HG03025 (cell line): ENCODE data around the gene OSBPL2.

ENCODE experiments used
- ATAC-seq: cut with Tn5 transposase; IDR thresholded peaks from one replicate; pipeline ENCODE4 v1.9.1; 2021; ENCODE audit warnings: mild to moderate bottlenecking, moderate library complexity; ENCODE audit not compliant: unreplicated experiment, low FRiP score

Gene OSBPL2

GRCh38 chr20:62275219-62275618 is 36.9 kb downstream of the OSBPL2 start:
- no peak for ATAC-seq

GRCh38 chr20:62276439-62276838 is 38.1 kb downstream of the OSBPL2 start:
- no peak for ATAC-seq

GRCh38 chr20:62277253-62277652 is 38.9 kb downstream of the OSBPL2 start:
- ATAC-seq: no peak

- ATAC-seq: no peak
Measured at GRCh38 chr20:62280303-62280702, 42.0 kb downstream of the OSBPL2 start.

DNA sequence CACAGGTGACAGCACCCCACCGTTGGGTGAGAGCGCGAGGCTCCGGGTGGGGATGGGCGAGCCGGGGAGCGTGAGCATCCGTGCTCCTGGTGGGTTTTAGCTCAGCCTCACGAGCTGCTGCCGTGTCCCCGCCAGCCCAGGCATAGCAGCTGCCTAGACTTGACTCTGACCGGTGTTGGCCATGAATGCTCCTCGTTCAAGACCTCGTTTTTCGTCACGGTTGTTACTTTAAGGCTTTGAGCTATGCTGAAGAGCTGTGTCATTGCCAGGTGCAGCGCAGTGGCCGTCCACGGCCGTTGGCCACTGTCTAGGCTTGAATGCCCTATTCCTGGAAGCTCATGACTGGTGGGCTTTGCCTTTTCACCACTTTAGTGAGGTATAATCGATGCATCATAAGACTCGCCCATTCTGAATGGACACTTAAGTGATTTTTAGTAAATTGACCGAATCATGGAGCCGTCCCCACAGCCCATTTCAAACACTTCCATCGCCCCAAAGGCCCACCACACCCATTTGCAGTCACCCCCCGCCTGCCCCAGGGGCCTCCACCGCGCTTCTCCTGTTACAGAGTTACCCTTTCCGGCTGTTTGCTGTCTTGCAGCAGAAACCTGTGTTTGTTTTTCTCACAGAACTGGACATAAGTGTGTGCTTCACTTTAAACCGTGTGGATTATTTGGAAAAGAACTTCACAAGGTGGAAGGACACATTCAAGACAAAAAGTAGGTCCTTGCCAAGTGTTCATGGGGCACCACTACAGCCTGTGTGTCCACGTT is 43.0 kb downstream of the OSBPL2 start:
- no peak for ATAC-seq

DNA sequence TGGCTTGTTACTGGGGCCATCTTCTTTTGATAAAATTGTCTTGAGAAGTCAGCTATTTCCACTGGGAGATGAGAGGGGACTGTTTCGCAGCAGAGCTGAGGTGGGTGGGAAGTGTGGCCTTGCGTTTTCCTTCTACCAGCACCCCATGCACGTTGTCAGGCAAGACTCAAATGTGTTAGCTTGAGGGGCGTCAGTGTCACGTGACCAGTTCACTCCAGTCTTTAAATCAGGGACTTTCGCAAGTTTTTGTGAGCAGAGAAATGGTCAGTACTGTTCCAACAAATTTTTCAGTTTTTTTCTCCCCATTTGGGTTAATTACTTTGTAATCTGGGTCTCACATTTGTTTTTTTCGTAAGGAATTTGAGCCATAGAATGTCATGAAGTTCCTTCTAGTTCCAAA is 43.8 kb downstream of the OSBPL2 start:
- ATAC-seq: no peak

- ATAC-seq: no peak
Measured at GRCh38 chr20:62282877-62283503, 44.7 kb downstream of the OSBPL2 start.

GRCh38 chr20:62284448-62284847 is 46.1 kb downstream of the OSBPL2 start:
- no peak for ATAC-seq

DNA sequence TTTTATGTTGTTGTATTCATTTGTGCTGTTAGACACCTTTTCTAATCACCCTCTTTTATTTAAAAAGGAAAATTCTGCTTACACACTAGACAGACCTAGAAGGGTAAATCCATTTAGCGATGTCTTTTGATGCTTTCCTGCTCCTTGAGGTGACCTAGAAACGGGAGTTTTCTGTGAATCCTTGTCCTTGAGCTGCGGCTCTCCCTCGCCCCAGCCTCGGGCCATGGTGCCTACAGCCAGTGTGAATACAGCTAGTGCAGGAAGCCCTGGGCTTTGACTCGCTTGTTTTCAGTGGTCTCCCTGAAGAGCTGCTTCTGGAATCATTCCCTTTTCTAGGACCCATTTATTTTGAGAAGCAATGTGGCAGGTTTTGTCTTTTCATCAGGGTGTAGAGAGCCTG is 46.8 kb downstream of the OSBPL2 start:
- ATAC-seq: no peak

GRCh38 chr20:62285722-62286121 is 47.4 kb downstream of the OSBPL2 start:
- ATAC-seq: no peak

GRCh38 chr20:62286493-62287064 is 48.3 kb downstream of the OSBPL2 start:
- no peak for ATAC-seq

DNA sequence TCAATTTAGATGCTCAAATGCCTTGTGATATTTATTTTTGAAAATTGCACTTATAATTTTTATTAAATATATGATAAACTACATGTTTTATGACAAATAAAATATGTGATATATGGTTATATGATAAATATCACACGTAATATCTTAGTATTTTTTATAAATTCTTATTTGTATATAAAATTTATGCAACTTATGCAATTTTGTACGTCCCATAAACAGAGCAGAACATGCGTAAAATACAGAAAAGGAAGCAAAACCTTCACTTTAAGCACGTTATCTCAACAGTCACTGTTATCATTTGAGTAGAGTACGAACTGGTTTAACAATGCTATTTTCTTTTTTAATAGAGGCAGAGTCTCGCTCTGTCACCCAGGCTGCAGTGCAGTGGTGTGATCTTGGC is 48.8 kb downstream of the OSBPL2 start:
- ATAC-seq: no peak

DNA sequence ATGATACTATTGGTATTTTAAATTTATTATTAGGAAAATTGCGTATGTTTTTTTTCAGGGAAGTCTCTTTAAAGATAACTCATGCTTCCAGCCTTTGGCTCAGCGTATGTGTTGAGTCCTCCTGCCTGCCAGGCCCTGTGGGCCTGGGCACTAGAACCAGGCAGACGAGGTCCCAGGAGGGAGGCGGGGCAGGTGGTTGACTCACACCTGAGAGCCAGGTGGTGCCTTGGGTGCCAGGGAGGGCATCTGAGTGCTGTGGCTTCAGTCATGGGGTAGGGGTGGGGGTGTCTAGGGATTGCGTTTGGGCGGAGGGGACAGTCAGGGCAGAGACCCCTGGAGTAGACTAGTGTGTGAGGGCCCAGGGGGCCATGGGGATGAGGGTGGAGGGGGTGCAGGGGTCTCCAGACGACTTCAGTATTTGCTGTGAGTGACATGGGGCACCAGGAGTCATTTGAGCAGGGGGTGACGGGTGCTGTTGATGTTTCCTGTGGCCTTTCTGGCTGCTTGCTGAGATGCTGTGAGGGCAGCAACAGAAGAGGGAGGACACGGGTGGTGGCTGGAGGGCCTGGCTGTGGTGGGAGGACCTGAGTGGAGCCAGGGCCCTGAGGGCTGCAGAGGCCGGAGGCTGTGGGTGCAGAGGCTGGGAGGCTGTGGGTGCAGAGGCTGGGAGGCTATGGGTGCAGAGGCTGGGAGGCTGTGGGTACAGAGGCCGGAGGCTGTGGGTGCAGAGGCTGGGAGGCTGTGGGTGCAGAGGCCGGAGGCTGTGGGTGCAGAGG is 49.6 kb downstream of the OSBPL2 start:
- no peak for ATAC-seq

DNA sequence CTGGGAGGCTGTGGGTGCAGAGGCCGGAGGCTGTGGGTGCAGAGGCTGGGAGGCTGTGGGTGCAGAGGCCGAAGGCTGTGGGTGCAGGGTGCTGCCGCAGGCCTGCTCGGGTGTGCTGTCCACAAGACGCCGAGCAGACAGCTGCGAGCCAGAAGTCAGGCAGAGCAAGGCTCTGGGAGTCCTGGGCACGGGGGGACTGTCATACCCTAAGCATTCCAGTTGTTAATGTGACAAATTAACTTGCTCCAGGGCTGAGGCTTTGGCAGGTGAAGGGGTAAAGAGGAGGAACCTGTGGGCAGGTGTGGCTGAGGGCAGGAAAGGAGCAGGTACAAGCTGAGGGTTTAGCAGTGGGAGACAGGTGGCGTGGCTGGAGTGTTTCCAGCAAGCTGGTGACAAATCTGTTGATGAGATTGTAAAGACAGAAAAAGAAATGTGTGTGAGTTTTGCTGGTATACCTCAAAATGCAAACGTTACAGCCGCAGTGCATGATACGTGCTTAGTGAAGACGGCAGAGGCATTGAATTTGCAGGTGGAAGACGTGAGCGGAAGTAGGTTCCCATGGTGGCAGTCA is 50.3 kb downstream of the OSBPL2 start:
- ATAC-seq: no peak

- no peak for ATAC-seq
Measured at GRCh38 chr20:62289131-62289530, 50.8 kb downstream of the OSBPL2 start.

DNA sequence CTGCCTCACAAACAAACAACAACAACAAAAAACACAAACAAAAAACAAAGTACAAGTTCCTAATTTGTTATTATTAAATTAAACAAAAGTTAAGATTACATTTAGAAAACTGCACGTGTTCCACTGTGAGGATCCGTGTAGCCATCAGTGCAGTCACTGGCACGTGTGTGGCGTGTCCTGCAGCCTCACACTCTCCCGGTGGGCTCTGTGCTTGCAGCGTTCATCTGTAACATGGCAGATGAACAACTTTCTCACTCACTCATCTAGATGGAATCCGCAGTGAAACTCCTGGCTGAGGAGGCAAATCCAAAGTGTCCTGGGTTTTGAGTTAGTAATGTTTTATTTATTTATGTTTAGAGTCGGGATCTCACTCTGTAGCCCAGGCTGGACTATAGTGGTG is 51.6 kb downstream of the OSBPL2 start:
- ATAC-seq: no peak

DNA sequence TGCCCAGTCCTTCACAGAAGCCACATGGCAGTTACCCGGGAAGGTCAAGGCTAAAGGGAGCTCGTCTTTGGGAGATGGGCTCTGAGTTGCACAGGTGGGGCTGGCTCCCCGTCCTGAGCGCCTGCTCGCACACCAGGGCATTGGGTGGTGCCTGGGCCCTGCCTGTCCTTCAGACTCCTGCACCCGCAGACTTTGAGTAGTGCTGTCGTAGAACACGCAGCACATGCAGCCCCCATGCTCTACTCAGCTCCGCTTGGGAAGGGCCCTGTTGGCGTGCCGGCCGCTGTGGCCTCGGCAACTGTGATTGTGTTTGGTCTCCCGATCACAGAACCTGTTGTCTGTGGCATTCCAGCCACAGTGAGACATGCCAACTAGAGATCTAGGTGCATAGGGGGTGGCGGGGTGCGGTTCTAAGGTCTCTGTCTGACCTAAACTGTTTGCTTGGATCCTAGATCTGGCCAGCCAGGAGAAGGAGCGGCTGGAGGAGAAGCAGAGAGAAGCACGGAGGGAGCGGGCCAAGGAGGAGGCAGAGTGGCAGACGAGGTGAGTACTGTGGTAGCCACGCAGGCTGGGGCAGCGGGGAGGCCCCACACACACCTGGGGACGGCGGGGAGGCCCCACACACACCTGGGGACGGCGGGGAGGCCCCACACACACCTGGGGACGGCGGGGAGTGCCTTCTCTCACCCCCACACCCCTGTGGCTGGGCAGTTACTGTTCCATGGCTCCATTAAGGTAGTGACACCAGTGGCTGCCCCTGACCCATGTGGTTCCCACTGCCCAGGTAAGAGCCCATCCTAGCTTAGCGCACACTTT is 53.1 kb downstream of the OSBPL2 start:
- ATAC-seq: no peak

GRCh38 chr20:62292108-62292507 is 53.8 kb downstream of the OSBPL2 start:
- ATAC-seq: no peak

GRCh38 chr20:62293111-62293784 is 54.9 kb downstream of the OSBPL2 start:
- no peak for ATAC-seq
